GM21723 (cell line): ENCODE data around the gene GTSE1.
"Not testable (repeated sequence)": the region's sequence is repeated elsewhere in the genome, so short reads cannot be mapped to it uniquely, and the experiment has no call there.

Experiments used
- ATAC-seq: cut with Tn5 transposase; IDR thresholded peaks from one replicate; pipeline ENCODE4 v1.9.1; 2021; ENCODE audit warnings: mild to moderate bottlenecking, moderate library complexity; ENCODE audit not compliant: unreplicated experiment

The GTSE1 gene

DNA sequence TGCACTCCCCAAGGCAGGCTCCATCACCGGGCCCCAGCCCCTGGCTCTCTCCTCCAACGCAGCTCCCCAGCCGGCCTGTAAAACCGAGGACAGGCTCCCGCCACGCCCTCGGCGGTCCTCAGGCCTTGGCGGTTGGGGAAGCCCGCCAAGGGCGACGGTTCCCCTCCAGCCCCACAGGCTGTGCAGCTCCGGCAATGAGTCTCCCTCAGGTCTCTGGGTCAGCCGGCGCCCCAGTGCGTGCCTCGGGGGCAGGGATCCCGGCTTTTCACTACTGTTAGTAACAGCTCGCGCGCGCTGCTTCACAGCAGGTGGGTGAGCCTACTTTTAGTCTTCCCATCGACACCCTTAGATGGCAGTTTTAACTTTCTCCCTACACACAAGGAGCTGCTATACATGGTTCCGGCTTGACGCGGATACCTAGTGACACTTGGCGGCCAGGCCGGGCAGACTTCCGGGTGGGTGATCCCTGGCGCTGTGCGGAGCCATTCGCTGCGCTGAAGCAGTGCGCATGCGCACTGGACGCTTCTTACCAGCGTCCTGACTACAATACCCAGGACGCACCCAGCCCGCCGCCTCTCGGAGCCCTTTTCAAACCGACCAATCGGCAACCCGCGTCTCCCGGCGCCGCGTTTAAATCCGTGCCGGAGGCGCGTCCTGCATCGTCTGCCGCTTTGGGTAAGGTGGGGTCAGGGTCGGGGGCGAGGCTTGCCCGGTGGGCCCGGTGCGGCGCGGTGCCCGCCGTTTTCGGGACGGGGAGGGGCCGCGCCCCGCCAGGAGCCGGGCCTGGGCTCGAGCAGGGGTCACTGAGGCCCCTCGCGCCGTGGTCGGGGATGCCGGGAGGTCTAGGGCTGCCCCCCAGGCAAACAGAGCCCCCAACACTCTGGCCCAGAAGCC is at the start of gene GTSE1:
GTSE1 (plus strand) TSS at position 614 of the 894 bp plus-strand sequence. CDS start 531 bp downstream, outside the sequence.
- peak; percentile 83 for ATAC-seq

DNA sequence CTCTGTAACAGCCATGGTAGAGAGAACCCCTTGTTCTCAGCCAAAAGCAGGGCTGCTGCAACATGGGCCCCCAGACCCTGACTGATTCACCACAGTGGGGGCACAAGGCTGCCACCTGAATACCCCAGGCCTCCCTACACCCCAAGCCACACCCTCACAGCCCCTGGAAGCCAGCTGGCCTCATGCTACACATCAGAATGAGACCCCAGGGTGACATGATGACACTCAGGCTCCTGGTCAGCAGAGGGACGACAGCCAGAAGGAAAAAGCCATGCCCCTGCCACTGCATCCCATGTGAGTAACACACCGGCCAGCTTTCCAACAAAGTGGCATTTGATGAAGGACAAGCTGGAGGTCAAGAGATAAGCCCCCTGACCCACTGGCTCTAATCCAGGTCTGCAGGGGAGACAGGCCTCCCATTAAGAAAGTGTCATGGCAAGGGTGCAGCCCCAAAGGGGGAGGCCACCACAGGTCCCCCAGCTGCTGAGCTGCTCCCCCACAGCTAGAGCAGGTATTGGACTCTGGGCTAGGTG is 49.2 kb upstream of the GTSE1 start:
- ATAC-seq = no peak

DNA sequence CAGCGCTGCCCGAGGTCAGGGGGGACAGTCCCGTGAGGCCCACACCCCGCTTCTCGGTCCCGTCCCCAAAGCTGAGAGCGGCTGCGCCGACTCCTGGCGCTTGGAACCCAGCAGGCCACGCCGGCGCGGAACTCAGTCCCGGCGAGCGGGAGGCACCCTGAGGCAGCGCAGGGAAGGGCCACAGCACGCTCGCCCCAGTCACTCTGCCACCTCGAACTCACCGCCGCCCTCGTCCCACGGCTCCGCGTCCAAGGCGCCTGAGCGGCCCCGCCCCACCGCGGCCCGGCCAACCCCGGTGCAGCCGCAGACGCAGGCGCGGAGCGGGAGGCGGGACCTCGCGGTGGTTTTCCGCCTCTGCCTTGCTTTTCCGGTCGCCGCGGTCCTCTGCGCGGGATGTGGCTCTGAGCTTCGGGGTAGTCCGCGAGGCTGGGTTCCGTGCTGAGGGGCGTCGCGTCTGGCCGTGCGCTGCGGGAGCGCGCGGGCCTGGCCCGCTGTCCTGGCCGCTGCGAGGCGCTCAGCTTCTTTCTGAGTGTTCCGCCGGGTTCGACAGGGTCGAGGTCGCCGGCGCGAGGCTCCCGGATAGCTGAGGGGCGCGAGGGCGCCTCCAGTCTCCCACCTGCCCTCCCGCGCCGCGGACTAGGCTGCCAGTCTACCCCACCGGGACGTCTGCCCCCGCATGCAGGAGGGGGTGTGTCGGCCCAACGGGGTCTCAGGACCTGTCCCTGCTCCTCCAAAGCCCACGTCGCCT is 46.5 kb upstream of the GTSE1 start, which contains the start of gene CDPF1:
CDPF1 (minus strand) TSS at position 259 of the 748 bp plus-strand sequence. CDS start 2,009 bp downstream, outside the sequence.
- ATAC-seq = peak; percentile 80

- peak; percentile 8 for ATAC-seq
Measured at GRCh38 chr22:46250783-46251125, 45.9 kb upstream of the GTSE1 start.

DNA sequence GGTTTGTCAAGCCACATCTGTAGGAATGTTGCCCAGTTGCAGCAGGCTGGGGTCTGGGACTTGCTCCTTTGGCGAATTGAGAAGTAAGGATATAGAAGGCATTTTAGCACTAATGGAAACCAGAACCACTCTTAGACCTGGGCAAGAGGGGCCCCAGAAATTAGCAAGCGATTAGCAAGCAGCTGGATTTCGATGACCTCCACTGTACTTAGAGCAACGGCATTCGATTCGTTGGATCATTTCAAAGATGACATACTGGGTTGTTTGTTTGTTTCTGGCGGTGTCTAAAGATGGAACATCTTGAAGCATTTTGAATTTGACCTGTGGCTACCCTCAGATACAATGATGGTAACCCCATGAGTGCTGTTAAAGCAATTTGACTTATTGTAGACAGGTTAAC is 45.4 kb upstream of the GTSE1 start:
- ATAC-seq = no peak

- ATAC-seq = no peak
Measured at GRCh38 chr22:46251816-46252380, 44.8 kb upstream of the GTSE1 start.

- no peak for ATAC-seq
Measured at GRCh38 chr22:46256358-46256958, 40.2 kb upstream of the GTSE1 start.

- ATAC-seq = no peak
Measured at GRCh38 chr22:46259374-46259773, 37.3 kb upstream of the GTSE1 start.

GRCh38 chr22:46260038-46260437 is 36.6 kb upstream of the GTSE1 start:
- no peak for ATAC-seq

- no peak for ATAC-seq
Measured at GRCh38 chr22:46262449-46263215, 34.0 kb upstream of the GTSE1 start.

GRCh38 chr22:46263216-46263590 is 33.5 kb upstream of the GTSE1 start, which contains the start of gene PKDREJ:
Gene PKDREJ, minus strand, starts transcription at chr22:46263343. Its CDS starts 21 bp downstream, at chr22:46263322.
- ATAC-seq = no peak

DNA sequence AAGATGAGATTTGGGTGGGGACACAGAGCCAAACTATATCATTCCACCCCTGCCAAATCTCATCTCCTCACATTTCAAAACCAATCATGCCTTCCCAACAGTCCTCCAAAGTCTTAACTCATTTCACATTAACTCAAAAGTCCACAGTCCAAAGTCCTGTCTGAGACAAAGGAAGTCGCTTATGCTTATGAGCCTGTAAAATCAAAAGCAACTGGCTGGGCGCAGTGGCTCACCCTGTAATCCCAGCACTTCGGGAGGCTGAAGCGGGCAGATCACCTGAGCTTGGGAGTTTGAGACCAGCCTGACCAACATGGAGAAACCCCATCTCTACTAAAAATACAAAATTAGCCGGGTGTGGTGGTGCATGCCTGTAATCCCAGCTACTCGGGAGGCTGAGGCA is 32.1 kb upstream of the GTSE1 start:
- not testable (repeated sequence) for ATAC-seq

DNA sequence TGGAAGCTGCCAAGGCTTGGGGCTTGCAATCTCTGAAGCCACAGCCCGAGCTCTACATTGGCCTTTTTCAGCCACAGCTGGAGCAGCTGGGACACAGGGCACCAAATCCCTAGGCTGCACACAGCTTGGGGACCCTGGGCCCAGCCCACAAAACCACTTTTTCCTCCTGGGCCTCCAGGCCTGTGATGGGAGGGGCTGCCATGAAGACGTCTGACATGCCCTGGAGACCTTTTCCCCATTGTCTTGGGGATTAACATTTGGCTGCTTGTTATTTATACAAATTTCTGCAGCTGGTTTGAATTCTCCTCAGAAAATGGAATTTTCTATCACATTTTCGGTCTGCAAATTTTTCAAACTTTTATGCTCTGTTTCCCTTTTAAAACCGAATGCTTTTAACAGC is 31.0 kb upstream of the GTSE1 start:
- not testable (repeated sequence) for ATAC-seq

DNA sequence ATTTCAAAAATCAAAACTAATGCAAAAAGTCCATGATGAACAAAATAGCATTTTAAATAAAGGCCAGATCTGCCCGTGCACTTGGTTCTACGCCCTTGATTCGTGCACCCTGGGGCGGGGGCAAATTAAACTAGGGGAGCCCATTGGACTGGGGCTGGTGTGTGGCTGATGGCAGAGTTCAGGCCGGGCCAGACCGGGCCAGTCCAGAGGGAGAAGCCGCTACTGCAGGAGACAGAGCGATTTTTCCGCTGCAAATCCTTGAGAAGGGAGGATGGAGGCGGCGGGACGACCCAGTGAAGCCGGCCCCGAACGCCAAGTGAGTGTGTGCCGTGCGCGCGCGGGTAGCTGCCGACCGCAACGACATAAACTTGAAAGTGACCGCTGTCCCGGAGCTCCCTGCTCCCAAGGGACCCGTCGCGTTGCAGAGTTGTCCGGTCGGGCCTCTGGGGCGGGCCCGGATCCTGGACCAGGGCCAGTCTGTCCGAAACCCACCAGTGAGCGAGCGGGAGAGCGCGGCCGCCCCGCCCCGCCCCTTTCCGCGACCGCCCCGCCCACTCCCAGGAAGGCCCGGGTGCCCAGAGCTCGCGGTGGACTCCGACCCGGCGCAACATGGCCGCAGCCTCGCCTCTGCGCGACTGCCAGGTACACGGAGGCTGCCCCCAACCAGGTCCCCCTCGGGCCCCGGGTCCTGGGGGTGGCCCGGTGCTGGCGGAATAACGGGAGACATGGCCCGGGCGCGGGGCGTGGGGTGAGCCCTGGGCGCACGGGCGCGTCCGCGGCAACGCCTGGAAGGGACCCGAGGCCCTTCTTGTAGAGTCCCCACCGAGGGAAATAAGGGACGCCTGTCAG is 29.0 kb upstream of the GTSE1 start, which contains the start of gene TTC38:
TTC38 (plus strand) TSS at position 578 of the 849 bp plus-strand sequence; CDS start at position 610, 32 bp downstream.
- ATAC-seq = peak; percentile 76

GRCh38 chr22:46269564-46269963 is 27.1 kb upstream of the GTSE1 start:
- no peak for ATAC-seq

DNA sequence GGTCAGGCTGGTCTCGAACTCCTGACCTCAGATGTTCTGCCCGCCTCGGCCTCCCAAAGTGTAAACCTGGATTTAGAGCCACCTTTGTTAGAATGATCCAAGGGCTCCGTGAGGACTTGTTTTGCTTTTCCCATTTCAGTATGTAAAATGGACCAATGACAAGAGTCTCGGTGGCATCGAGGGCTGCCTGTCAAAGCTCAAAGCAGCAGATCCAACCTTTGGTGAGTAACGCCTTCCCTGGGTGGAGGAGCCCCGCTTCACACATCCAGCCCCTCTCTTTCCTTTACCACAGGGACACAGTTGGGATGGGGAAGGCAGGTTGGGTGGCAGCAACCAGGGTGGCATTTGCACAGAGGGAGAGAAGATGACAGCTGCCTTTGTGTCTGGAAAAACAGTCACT is 24.5 kb upstream of the GTSE1 start:
- no peak for ATAC-seq

DNA sequence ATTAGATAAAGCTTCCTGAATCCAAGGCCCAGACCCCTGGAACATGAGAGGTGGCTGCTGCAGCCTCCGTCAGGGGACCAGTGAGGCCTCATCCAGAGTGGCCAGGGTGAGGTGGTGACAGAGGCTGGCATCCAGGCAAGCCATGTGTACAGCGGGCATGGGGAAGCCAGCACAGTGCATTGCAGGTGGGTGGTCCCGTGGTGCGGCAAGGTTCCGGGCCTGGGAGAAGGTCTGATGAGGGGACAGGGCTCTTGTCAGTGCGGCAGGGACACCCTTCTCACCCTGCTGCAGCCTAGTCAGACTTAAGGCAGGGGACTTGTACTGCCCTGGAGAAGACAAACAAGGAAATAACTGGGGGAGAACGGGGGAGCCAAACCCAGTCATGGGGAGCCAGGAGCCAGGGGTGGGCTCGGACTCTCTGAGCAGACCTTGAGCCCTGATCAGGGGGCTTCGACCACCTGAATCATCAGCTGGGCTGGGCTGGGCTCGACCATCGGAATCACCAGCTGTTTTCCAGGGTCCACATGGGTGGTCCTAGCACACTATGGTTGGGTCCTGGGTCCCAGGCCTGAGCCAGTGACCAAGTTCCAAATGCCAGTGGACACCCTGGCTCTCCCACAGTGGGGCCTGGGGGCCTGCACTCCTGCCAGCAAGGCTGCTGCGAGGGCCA is 23.8 kb upstream of the GTSE1 start:
- no peak for ATAC-seq

GRCh38 chr22:46273432-46274148 is 23.1 kb upstream of the GTSE1 start:
- no peak for ATAC-seq
